ENCODE results near the gene LONP2. TPM values are rescaled to one million over a fixed set of nuclear protein-coding genes. Genes with fewer than 3 reads are reported as not detected.

Gene LONP2
- total and polyA plus RNA-seq, 2 of the 13 experiments (the other 11 are each of a cell fraction or from before 2014, with no cell fraction given), result 39.2 to 63.3 TPM

DNA sequence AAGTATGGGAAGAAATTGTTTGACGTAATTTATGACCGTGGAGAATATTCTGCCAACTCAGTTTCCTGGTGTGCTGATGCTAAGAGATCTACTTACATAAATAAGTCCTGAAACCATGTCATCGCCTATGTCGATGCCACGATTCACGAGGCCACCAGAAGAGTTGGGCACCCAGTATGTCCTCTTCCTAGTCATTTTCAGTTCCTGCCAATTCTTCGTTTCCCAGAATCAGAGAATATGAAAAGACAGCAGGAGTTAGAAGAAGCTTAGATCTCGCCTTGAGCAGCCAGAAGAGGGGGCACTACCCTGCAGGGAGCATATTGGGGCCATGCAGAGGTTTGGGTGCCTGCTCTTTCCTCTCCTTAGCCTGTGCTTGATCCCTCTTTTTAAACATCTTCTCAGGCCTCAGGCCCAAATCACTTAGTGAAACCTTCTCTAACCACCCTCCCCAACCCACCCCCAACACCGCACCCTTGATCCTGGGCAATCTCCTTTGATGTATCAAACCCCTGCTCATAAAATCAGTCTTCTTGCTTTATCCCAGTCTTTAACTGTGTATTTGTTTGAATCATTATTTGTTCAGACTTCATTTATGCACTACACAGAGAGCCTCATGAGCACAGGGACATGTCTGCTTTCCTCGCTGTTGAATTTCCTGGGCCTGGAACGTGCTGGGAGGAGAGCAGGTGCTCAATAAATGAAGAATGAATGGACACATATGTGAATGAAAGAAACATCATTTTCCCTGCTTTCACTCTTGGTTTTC is 12.2 kb upstream of the LONP2 start:
- BruUV-seq (replicated peaks), result no TSS peak
- peak; percentile 53 for FAIRE-seq
- TF ChIP-seq ZMYM4 (CRISPR knock-in tag; IDR thresholded peaks at IDR 0.05), result 0 out of 2 replicates have a peak, but pooled peaks have one; percentile 33
- no peak for TF ChIP-seq HMG20B (CRISPR knock-in tag; conservative IDR thresholded peaks at IDR 0.05)
- TF ChIP-seq ERF (CRISPR knock-in tag; IDR thresholded peaks at IDR 0.05), result 0 out of 2 replicates have a peak, but pooled peaks have one; percentile 38
- TF ChIP-seq NFKB2 (CRISPR knock-in tag; IDR thresholded peaks at IDR 0.05; ENCODE audit: borderline replicate concordance), result no peak
- TF ChIP-seq ELF3 (CRISPR knock-in tag; IDR thresholded peaks at IDR 0.05), result 0 out of 2 replicates have a peak, but pooled peaks have one; percentile 42
- TF ChIP-seq, protein P1, sequence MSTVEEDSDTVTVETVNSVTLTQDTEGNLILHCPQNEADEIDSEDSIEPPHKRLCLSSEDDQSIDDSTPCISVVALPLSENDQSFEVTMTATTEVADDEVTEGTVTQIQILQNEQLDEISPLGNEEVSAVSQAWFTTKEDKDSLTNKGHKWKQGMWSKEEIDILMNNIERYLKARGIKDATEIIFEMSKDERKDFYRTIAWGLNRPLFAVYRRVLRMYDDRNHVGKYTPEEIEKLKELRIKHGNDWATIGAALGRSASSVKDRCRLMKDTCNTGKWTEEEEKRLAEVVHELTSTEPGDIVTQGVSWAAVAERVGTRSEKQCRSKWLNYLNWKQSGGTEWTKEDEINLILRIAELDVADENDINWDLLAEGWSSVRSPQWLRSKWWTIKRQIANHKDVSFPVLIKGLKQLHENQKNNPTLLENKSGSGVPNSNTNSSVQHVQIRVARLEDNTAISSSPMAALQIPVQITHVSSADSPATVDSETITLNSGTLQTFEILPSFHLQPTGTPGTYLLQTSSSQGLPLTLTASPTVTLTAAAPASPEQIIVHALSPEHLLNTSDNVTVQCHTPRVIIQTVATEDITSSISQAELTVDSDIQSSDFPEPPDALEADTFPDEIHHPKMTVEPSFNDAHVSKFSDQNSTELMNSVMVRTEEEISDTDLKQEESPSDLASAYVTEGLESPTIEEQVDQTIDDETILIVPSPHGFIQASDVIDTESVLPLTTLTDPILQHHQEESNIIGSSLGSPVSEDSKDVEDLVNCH (CRISPR knock-in tag; IDR thresholded peaks at IDR 0.05), result no peak
- 0 out of 2 replicates have a peak, but pooled peaks have one; percentile 11 for TF ChIP-seq RARA (CRISPR knock-in tag; IDR thresholded peaks at IDR 0.05)
- no peak for TF ChIP-seq SNRNP70 (IDR thresholded peaks at IDR 0.05; ENCODE audit: low read depth, low read length)
- TF ChIP-seq, protein P2, sequence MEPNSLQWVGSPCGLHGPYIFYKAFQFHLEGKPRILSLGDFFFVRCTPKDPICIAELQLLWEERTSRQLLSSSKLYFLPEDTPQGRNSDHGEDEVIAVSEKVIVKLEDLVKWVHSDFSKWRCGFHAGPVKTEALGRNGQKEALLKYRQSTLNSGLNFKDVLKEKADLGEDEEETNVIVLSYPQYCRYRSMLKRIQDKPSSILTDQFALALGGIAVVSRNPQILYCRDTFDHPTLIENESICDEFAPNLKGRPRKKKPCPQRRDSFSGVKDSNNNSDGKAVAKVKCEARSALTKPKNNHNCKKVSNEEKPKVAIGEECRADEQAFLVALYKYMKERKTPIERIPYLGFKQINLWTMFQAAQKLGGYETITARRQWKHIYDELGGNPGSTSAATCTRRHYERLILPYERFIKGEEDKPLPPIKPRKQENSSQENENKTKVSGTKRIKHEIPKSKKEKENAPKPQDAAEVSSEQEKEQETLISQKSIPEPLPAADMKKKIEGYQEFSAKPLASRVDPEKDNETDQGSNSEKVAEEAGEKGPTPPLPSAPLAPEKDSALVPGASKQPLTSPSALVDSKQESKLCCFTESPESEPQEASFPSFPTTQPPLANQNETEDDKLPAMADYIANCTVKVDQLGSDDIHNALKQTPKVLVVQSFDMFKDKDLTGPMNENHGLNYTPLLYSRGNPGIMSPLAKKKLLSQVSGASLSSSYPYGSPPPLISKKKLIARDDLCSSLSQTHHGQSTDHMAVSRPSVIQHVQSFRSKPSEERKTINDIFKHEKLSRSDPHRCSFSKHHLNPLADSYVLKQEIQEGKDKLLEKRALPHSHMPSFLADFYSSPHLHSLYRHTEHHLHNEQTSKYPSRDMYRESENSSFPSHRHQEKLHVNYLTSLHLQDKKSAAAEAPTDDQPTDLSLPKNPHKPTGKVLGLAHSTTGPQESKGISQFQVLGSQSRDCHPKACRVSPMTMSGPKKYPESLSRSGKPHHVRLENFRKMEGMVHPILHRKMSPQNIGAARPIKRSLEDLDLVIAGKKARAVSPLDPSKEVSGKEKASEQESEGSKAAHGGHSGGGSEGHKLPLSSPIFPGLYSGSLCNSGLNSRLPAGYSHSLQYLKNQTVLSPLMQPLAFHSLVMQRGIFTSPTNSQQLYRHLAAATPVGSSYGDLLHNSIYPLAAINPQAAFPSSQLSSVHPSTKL (CRISPR knock-in tag; IDR thresholded peaks at IDR 0.05), result 0 out of 2 replicates have a peak, but pooled peaks have one; percentile 18
- TF ChIP-seq, protein P3, sequence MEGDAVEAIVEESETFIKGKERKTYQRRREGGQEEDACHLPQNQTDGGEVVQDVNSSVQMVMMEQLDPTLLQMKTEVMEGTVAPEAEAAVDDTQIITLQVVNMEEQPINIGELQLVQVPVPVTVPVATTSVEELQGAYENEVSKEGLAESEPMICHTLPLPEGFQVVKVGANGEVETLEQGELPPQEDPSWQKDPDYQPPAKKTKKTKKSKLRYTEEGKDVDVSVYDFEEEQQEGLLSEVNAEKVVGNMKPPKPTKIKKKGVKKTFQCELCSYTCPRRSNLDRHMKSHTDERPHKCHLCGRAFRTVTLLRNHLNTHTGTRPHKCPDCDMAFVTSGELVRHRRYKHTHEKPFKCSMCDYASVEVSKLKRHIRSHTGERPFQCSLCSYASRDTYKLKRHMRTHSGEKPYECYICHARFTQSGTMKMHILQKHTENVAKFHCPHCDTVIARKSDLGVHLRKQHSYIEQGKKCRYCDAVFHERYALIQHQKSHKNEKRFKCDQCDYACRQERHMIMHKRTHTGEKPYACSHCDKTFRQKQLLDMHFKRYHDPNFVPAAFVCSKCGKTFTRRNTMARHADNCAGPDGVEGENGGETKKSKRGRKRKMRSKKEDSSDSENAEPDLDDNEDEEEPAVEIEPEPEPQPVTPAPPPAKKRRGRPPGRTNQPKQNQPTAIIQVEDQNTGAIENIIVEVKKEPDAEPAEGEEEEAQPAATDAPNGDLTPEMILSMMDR (CRISPR knock-in tag; IDR thresholded peaks at IDR 0.05), result peak; percentile 76
- 0 out of 2 replicates have a peak, but pooled peaks have one; percentile 28 for TF ChIP-seq SMAD3 (CRISPR knock-in tag; IDR thresholded peaks at IDR 0.05)
- peak; percentile 38; the same call in 1 of the 2 replicates for TF ChIP-seq PHF8 (CRISPR knock-in tag; IDR thresholded peaks at IDR 0.05)
- peak; percentile 77 for TF ChIP-seq STAG1 (CRISPR knock-in tag; IDR thresholded peaks at IDR 0.05)
- TF ChIP-seq, protein P4, sequence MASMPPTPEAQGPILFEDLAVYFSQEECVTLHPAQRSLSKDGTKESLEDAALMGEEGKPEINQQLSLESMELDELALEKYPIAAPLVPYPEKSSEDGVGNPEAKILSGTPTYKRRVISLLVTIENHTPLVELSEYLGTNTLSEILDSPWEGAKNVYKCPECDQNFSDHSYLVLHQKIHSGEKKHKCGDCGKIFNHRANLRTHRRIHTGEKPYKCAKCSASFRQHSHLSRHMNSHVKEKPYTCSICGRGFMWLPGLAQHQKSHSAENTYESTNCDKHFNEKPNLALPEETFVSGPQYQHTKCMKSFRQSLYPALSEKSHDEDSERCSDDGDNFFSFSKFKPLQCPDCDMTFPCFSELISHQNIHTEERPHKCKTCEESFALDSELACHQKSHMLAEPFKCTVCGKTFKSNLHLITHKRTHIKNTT (CRISPR knock-in tag; IDR thresholded peaks at IDR 0.05), result no peak

More for the DNA sequence above, 12.2 kb upstream of the LONP2 start:
- Histone ChIP-seq H4K20me1 (ENCODE audit: insufficient read depth, low read length) (no peaks in the 10 kb centered on the region), H3K9me3 (ENCODE audit: low read length) (no peaks in the 10 kb centered on the region), H3K4me1 (ENCODE audit: insufficient read depth, low read length) (peaks cover 65% of the 10 kb centered on the region), H2AFZ (ENCODE audit: low read length) (peak overlapping the region; percentile 38), H3K4me3 (replicated peaks in 1 of 3; ENCODE audit: insufficient read depth in 1 of 3, low read depth in 2 of 3, low read length in 3 of 3) (no peak overlapping the region), H3K79me2 (ENCODE audit: insufficient read depth, low read length) (no peaks in the 10 kb centered on the region), H3K9ac (ENCODE audit: insufficient read depth, low read depth, low read length) (no peak overlapping the region), H3K27ac (ENCODE audit: extremely low read length, insufficient read depth, low read length) (no peak overlapping the region), H3K27me3 (ENCODE audit: control insufficient read depth in 1 of 2, insufficient read depth in 2 of 2, low read length in 2 of 2) (no peaks in the 10 kb centered on the region), H3K36me3 (replicated peaks in 1 of 2; ENCODE audit: control insufficient read depth in 1 of 2, insufficient read depth in 2 of 2, low read length in 2 of 2) (no peaks in the 10 kb centered on the region), H3K4me2 (ENCODE audit: low read depth, low read length) (no peak overlapping the region)
- POLR2A ChIA-PET, result interaction anchor here (1.0 kb wide), 1 partner anchor 67 kb away, joined by 3 read pairs; no protein-coding TSS in a partner anchor
- in situ Hi-C loops (cut with HindIII; ENCODE audit: extremely low pct_ligation_motif_present, low pct_unique_long_range_greater_than_20kb) (no loop called here), intact Hi-C loops (cut with micrococcal nuclease; ENCODE audit: unreplicated experiment) (loop anchor here (1.0 to 5.0 kb wide), 3 partner anchors 28 to 400 kb away; no protein-coding TSS in a partner anchor)
- DNase-seq (ENCODE audit: low spot score) (peak; percentile 49), ATAC-seq (peak; percentile 60)
- CTCF ChIA-PET (ENCODE audit: low intra/inter-chr PET ratio, low total read pairs), result interaction anchor here (0.7 to 2.0 kb wide), 4 partner anchors 25 to 295 kb away, joined by 3 to 19 read pairs (median 3); no protein-coding TSS in a partner anchor
- 47% methylated on average over 11 of the region's 11 CpGs for WGBS (ENCODE audit: low lambda C conversion rate)
